ENCODE results near the gene FAM149B1. TPM values are rescaled to one million over a fixed set of nuclear protein-coding genes. Genes with fewer than 3 reads are reported as not detected.

Gene FAM149B1
- total and polyA plus RNA-seq, 10 of the 15 experiments (the other 5 are each of a cell fraction or from before 2014, with no cell fraction given), result 6.6 to 20.9 (median 11.2) TPM

- TF ChIP-seq ZBED1 (IDR thresholded peaks at IDR 0.05; ENCODE audit: borderline replicate concordance) (no peak), MAX (IDR thresholded peaks at IDR 0.05; ENCODE audit: low read depth, low read length) (peak; percentile 15; the same call in 1 of the 2 replicates), FOXM1 (IDR thresholded peaks at IDR 0.05; ENCODE audit: low read depth, low read length) (no peak), NKRF (conservative IDR thresholded peaks at IDR 0.05) (peak; percentile 56), ZNF274 (IDR thresholded peaks at IDR 0.05; ENCODE audit: insufficient read depth, insufficient read length) (no peak), SREBF2 (IDR thresholded peaks at IDR 0.05; ENCODE audit: low read length) (peak; percentile 42; the same call in 1 of the 2 replicates), PAX5 (IDR thresholded peaks at IDR 0.05; ENCODE audit: borderline replicate concordance, low read depth, low read length) (0 out of 2 replicates have a peak, but pooled peaks have one; percentile 37), E2F8 (IDR thresholded peaks at IDR 0.05; ENCODE audit: low read depth, partially characterized antibody) (peak; percentile 91), CBFB (IDR thresholded peaks at IDR 0.05; ENCODE audit: low read depth) (peak; percentile 64; the same call in 1 of the 2 replicates), ATF7 (IDR thresholded peaks at IDR 0.05; ENCODE audit: low read depth) (peak; percentile 76), CTCF (IDR thresholded peaks at IDR 0.05 in 2 of 3, conservative IDR thresholded peaks at IDR 0.05 in 1 of 3; ENCODE audit: control insufficient read depth in 2 of 3, extremely low read depth in 1 of 3, insufficient read depth in 1 of 3, low read depth in 3 of 3, low read length in 3 of 3) (peak in 2 of 3 experiments; percentile 27 to 30; a peak in 3 of 6 replicates), STAT3 (IDR thresholded peaks at IDR 0.05; ENCODE audit: low read depth, low read length) (no peak), MEF2B (IDR thresholded peaks at IDR 0.05; ENCODE audit: partially characterized antibody, poor library complexity, severe bottlenecking) (peak; percentile 46), GATAD2B (conservative IDR thresholded peaks at IDR 0.05; ENCODE audit: low read depth) (peak; percentile 90), USF1 (IDR thresholded peaks at IDR 0.05; ENCODE audit: borderline replicate concordance, extremely low read length, insufficient read depth, low read depth, low read length) (no peak), SP1 (IDR thresholded peaks at IDR 0.05; ENCODE audit: low read depth, low read length) (peak; percentile 47), NFYA (IDR thresholded peaks at IDR 0.05; ENCODE audit: borderline replicate concordance, low read depth, low read length) (no peak), POLR2AphosphoS5 (IDR thresholded peaks at IDR 0.05; ENCODE audit: low read length) (peak; percentile 96), MYB (IDR thresholded peaks at IDR 0.05; ENCODE audit: borderline replicate concordance, low read depth, low read length) (no peak), CREM (IDR thresholded peaks at IDR 0.05; ENCODE audit: low read depth) (peak; percentile 100)
Measured at GRCh38 chr10:73167783-73168464, at the start of gene FAM149B1, which contains the start of gene ECD (continued).
